ENCODE measurements around the gene PLEKHO2. TPM values are rescaled to one million over a fixed set of nuclear protein-coding genes. Genes with fewer than 3 reads are reported as not detected.
A peak's percentile ranks its signal among the peaks of the same experiment; 100 is the strongest.

The PLEKHO2 gene
- total RNA-seq, 1 donor from 2014 or later, result 33.4 TPM

DNA sequence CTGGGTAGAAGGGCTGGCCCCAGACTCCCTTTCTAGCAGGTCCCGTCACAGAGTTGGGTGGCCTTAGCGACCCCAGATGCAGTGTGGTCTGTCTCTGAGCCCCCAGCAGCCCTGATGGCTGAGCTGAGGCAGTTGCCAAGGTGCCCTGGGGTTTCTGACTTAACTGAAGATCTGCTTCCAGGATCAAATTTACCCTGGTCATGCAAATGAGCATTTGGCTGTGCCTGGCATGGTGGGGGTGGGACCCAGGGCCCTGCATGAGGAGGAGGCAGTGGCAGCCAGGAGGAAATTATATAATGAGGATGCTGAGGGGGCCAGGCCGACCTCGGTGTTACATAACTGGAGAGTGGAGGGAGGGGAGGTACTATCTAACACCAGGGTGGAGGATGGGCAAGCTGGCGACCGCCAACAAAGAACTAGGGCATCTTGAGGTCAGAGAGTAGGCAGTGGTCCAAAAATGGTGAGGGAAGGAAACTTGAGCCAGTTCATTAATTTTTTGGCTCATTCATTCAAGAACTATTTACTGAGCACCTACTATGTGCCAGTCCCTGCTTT lies 16.4 kb downstream of the PLEKHO2 start:
- Mint-ChIP-seq H3K4me3 (ENCODE audit: unreplicated experiment) (no peak overlapping the region), H3K4me1 (ENCODE audit: unreplicated experiment) (peaks cover 28% of the 10 kb centered on the region), H3K9me3 (ENCODE audit: unreplicated experiment) (no peaks in the 10 kb centered on the region), H3K27me3 (ENCODE audit: unreplicated experiment) (peaks cover 7% of the 10 kb centered on the region), H3K36me3 (ENCODE audit: low read depth, unreplicated experiment) (peaks cover 28% of the 10 kb centered on the region), H3K27ac (ENCODE audit: unreplicated experiment) (no peak overlapping the region)
- DNase-seq (ENCODE audit: low spot score), result no peak
- TF ChIP-seq CTCF (IDR thresholded peaks at IDR 0.05; ENCODE audit: unreplicated experiment), result no peak

- H3K27me3 Mint-ChIP-seq (ENCODE audit: unreplicated experiment), result peaks cover 7% of the 10 kb centered on the region
- peaks cover 28% of the 10 kb centered on the region for H3K4me1 Mint-ChIP-seq (ENCODE audit: unreplicated experiment)
- no peak overlapping the region for H3K27ac Mint-ChIP-seq (ENCODE audit: unreplicated experiment)
- H3K36me3 Mint-ChIP-seq (ENCODE audit: low read depth, unreplicated experiment), result peaks cover 32% of the 10 kb centered on the region
- no peak for DNase-seq (ENCODE audit: low spot score)
- no peak for TF ChIP-seq CTCF (IDR thresholded peaks at IDR 0.05; ENCODE audit: unreplicated experiment)
- no peak overlapping the region for H3K4me3 Mint-ChIP-seq (ENCODE audit: unreplicated experiment)
- no peaks in the 10 kb centered on the region for H3K9me3 Mint-ChIP-seq (ENCODE audit: unreplicated experiment)
Measured at GRCh38 chr15:64859226-64859625, 17.5 kb downstream of the PLEKHO2 start.

GRCh38 chr15:64861331-64861730 lies 19.6 kb downstream of the PLEKHO2 start:
- Mint-ChIP-seq H3K4me1 (ENCODE audit: unreplicated experiment) (peaks cover 16% of the 10 kb centered on the region), H3K27ac (ENCODE audit: unreplicated experiment) (no peak overlapping the region), H3K36me3 (ENCODE audit: low read depth, unreplicated experiment) (peaks cover 21% of the 10 kb centered on the region), H3K27me3 (ENCODE audit: unreplicated experiment) (peaks cover 3% of the 10 kb centered on the region), H3K9me3 (ENCODE audit: unreplicated experiment) (no peaks in the 10 kb centered on the region), H3K4me3 (ENCODE audit: unreplicated experiment) (no peak overlapping the region)
- no peak for DNase-seq (ENCODE audit: low spot score)
- TF ChIP-seq CTCF (IDR thresholded peaks at IDR 0.05; ENCODE audit: unreplicated experiment), result no peak

DNA sequence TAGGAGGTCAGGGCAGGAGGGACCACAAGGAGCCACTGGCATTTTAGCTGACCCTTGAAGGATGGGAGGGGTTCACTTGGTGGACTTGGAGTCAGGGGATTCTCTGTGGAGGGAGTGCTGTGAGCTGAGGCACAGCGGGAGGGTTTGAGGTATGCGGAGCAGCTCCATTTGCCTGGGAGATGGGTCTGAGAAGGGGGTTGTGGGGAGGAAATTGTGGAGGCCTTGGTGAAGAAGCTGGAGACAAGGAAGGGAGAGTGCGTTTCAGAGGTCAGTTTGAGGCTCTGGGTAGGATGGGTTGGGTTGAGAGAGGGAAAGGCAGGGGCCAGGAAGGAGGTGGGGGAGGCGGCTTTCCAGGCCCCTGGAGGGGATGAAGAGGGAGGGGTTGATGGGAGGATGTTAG lies 20.2 kb downstream of the PLEKHO2 start:
- no peak for DNase-seq (ENCODE audit: low spot score)
- Mint-ChIP-seq H3K4me3 (ENCODE audit: unreplicated experiment) (peak overlapping the region; percentile 31), H3K4me1 (ENCODE audit: unreplicated experiment) (peaks cover 15% of the 10 kb centered on the region), H3K27me3 (ENCODE audit: unreplicated experiment) (peaks cover 6% of the 10 kb centered on the region), H3K36me3 (ENCODE audit: low read depth, unreplicated experiment) (peaks cover 24% of the 10 kb centered on the region), H3K9me3 (ENCODE audit: unreplicated experiment) (no peaks in the 10 kb centered on the region), H3K27ac (ENCODE audit: unreplicated experiment) (peak overlapping the region; percentile 48)
- TF ChIP-seq CTCF (IDR thresholded peaks at IDR 0.05; ENCODE audit: unreplicated experiment), result no peak

GRCh38 chr15:64862408-64862807 lies 20.7 kb downstream of the PLEKHO2 start:
- Mint-ChIP-seq H3K9me3 (ENCODE audit: unreplicated experiment) (no peaks in the 10 kb centered on the region), H3K27ac (ENCODE audit: unreplicated experiment) (no peak overlapping the region), H3K27me3 (ENCODE audit: unreplicated experiment) (peaks cover 5% of the 10 kb centered on the region), H3K4me1 (ENCODE audit: unreplicated experiment) (peaks cover 10% of the 10 kb centered on the region), H3K36me3 (ENCODE audit: low read depth, unreplicated experiment) (peaks cover 29% of the 10 kb centered on the region), H3K4me3 (ENCODE audit: unreplicated experiment) (no peak overlapping the region)
- no peak for TF ChIP-seq CTCF (IDR thresholded peaks at IDR 0.05; ENCODE audit: unreplicated experiment)
- DNase-seq (ENCODE audit: low spot score), result no peak
